Stimulated activated CD4-positive, alpha-beta T cell treated with anti-CD3 and anti-CD28 coated beads, Interleukin-2, amount 100 ng/mL, for 48 hours (primary cell): ENCODE data around the gene BBS9.
"Not testable (repeated sequence)": the region's sequence is repeated elsewhere in the genome, so short reads cannot be mapped to it uniquely, and the experiment has no call there.

Experiments used
- DNase-seq, 2 donors: peaks; one replicate each; pipeline ENCODE4 v3.0.0-alpha.2; 2020

BBS9 gene

DNA sequence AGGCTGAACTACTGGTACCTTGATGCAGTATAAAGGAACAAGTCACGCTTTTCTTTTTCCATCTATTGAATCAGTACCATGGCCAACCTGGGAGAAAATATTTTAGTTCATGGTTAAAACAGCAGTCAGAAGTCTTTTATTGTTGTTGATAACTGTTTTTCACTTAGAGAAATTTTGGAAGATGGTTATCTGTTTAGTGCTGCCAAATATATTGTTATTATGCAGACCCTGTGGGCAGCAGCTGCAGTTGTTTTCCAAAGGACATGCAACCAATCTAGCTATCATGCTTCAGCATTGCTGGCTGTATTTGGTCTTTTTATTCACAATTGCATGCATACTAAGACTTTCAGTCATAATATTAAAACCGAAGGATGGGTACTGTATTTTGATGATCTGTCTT is 169.5 kb downstream of the BBS9 start:
- DNase-seq: no peak

DNA sequence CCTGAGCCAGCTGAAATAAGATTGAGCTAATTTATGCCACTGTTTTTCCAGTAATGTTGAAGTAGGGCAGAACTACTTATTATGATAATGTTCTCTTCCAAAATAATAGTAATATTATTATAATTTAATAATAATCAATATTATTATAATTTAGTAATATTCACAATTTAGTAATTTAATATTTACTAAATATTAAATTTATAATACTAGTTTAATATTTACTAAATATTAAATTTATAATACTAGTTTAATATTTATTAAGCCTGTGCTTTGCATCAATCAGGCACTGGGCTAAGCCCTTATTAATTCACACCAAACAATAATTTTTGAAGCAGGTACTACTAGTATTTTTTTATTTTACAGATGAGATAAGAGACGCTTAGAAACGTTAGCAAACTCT is 170.1 kb downstream of the BBS9 start:
- no peak for DNase-seq

DNA sequence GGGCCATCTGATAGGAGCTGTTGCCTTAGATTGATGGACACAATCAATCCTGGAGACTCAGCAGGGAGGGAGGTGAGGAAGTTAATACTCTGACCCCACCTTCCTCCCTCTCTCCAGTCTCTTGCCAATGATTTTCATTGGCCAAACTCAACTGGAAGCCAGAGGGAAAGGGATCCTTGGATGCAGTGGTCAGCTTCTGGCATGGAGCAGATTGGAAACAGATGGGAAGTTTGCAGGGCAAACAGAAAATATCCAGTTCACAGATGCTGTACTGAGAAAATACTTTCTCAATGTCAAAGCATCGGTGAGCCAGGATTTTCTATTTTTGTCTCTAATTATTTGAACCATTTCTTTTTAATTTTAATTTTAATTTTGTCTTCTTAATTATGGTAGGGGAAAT is 170.8 kb downstream of the BBS9 start:
- no peak for DNase-seq

DNA sequence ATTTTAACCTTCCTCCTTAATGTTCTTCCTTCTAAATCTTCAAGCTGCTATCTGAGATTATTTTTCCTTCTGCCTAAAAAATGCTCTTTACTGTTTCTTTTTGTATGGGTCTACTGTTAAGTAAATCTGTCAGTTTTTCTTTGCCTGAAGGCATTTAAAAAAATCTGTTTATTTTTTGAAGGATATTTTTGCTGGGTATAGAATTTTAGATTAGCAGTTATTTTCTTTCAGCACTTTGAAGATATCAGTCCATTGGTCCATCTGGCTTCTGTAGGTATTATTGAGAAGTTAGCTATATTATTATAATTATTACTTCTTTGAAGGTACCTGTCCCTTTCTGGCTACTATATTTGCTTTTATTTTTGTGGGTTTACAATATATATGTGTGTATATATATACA is 171.4 kb downstream of the BBS9 start:
- DNase-seq: no peak

DNA sequence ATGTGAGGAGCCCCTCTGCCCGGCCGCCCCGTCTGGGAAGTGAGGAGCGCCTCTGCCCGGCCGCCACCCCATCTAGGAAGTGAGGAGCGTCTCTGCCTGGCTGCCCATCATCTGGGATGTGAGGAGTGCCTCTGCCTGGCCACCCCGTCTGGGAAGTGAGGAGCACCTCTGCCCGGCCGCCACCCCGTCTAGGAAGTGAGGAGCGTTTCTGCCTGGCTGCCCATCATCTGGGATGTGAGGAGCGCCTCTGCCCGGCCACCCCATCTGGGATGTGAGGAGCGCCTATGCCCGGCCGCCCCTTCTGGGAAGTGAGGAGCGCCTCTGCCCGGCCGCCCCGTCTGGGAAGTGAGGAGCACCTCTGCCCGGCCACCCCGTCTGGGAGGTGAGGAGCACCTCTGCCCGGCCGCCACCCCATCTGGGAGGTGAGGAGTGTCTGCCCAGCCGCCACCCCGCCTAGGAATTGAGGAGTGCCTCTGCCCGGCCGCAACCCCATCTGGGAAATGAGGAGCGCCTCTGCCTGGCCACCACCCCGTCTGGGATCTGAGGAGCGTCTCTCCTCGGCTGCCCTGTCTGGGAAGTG is 174.7 kb downstream of the BBS9 start:
- not testable (repeated sequence) for DNase-seq

DNA sequence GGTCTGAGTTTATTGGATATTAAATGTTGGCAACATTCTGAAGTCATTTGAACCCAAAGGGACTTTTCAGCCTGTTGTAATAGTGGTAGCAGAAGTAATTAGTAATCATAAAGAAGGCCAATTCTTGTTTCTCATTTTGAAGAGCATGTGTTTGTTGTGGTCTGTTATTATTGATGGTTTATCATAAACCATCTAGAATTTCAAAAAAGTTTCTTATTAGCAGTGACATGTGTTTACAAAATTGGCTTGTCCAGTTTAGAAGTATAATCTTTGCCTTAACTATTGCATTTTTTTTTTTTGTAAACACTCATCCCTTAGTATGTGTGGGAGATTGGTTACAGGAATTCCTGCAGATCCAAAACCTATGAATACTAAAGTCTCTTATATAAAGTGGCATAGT is 177.8 kb downstream of the BBS9 start:
- DNase-seq: no peak

DNA sequence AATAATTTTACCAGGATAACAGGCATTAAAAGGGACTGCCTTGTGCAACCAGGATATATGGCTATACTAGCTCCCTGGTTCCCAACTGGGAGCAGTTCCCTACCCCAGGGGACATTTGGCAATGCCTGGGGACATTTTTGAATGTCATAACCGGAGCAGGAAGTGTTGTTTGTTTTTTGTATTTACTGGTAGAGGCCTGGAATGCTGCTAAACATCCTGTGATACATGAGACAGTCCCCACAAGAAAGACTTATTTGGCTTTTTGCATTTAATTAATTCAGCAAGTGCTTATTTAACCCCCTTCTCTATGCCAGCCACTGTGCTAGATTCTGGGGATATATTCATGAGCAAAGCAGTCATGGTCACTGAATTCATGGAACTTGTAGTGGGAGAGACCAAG is 181.2 kb downstream of the BBS9 start:
- no peak for DNase-seq

DNA sequence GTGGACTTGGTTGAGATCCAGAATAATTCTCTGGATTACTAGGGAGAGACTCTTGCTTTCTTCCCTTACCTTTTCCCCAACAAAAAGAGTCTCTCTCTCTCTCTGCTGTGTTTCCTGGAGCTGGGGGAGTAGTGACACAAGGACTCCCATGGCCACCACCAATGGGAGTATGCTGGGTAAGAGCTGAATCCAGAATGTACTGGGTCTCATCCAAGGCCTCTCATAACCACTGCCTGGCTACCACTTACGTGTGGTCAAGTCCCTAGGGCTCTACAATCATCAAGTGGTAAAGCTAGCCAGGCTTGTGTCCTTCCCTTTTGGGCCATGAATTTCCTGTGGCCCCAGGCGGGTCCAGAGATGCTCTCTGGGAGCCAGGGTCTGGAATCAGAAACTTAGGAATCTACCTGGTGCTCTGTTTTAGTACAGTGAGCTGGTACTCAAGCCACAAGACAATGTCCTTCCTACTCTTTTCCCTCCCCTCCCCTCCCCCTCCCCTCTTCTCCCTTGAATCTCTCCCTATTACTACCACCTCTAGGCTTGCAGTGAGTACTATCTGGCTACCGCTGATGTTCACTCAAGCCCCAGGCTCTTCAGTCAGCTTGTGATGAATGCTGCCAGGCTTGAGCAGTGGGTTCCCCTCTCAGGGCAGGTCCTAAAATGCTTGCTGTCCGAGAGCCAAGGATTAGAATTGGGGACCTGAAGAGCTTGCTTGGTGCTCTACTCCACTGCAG is 196.6 kb downstream of the BBS9 start:
- DNase-seq: no peak

DNA sequence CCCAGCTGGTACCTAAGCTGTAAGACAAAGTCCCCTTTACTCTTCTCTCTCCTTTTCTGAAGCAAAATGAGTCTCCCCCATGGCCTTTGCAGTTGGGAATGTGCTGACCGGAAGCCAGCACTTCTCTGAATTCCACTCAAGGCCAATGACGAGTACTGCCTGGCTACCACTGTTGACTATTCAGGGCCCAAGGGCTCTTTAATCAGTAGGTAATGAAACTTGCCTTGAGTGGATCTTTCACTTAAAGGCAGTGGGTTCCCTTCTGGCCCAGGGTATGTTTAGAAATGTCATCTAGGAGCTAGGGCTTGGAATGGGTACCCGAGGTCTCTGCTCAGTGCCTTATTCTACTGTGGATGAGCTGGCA is 197.1 kb downstream of the BBS9 start:
- DNase-seq: no peak

DNA sequence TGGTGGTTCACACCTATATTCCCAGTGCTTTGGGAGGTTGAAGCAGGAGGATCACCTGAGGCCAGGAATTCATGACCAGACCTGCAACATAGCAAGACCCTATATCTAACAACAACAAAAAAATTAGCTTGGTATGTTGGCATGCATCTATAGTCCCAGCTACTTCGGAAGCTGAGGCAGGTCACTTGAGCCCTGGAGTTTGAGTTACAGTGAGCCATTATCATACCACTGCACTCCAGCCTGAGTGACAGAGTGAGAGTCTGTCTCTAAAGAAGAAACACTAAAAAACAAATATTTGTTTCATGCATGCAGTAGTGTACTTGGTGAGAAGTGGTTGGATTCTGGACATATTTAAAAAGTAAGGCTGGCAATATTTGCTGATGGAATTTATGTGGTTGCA is 198.1 kb downstream of the BBS9 start:
- no peak for DNase-seq

DNA sequence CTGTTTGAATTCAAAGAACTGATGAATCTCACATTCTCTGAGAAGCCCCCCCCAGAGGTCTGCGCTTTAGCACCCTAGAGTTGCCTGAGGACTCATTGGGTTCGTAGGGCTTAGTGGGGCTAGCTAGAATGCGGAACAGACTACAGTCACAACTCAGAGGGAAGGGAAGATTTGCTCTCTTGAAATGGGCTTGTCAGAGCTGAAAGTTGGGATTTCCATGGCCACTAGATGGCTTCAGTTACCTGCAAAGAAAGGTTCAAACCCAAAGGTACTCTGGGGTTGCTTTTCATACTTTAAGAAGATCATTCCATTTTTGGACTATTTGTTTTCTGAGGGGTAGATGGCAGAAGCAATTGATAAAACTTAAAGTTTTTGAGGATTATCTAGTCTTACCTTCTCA is 205.0 kb downstream of the BBS9 start:
- DNase-seq: no peak

DNA sequence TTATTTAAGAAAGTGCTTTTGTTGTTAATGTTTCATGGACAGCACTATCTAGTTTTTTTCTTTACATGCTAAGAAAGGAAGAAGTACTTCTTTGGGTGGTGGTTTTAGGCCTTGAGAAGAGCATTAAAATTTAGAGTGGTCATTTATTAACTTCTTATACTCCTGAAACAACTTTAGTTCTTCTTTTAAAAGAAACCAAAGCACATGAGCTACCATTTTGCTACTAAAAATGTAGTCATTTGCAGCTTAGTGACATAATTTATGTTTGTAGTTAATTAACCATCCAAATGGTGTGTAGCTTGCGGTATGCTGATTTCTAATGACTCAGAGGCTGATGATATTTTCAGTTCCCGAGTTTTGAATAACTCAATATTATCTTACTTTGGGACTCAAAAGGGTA is 207.5 kb downstream of the BBS9 start:
- no peak for DNase-seq

DNA sequence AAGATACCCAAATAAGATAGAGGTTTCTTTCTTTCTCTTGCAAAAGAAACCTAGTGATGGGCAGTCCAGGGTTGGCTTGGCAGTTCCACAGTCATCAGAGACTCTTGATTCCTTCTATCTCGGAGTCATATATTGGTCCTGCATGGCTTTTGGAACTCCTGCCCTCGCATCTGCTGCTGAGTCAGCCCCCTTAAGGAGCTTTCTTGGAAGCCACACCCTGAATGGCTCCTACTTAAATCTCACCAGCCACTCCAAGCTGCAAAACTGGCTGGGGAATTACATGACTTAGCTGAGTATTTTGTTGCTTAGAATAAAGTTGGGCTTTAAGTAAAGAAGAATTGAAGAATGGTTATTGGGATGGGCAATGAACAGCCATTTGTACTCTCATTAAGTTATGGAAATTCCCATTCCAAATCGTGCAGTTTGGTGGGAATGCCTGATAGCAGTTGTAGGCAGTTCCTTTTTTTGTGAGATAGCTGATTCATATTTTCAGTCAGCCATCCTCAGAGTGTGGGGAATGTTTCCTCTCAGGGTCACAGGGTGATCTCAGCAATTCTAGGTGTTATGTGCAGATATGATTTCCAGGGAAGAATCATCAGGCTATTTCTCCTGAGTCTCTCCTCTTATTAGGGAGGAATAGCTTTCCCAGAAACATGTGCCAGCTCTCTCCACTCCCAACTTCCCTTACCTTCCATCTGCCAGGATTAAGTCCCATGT is 209.9 kb downstream of the BBS9 start:
- DNase-seq: no peak

DNA sequence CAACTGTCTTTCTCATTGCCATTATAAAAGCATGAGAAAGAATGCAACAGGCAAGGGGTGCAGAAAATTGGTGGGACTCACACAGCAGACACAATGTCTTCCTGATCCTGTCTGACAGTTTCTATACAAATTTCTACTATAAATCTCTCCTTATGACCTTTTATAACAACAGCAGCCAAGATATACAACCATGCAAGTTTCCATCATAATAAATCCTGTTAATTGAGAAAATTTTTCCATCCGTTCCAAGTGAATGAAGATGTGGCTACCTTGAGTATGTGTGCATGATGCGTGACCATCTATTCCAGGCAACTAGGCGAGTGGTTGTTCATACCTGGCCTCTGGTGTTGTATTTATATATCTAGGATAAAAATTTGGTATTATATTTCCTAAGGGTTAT is 216.7 kb downstream of the BBS9 start:
- DNase-seq: no peak

DNA sequence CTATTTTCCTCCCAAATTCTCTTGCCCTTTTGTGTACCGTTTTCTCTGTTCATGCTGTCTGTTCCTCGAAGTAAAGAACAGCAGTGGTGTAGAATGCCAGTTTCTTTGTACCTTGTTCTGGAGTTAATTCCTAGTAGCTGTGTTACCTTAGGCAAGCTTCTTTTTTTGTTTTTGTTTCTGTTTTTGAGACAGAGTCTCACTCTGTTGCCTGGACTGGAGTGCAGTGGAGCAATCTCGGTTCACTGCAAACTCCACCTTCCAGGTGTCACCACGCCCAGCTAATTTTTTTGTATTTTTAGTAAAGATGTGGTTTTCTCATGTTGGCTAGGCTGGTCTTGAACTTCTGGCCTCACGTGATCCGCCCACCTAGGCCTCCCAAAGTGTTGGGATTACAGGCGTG is 221.2 kb downstream of the BBS9 start:
- no peak for DNase-seq

DNA sequence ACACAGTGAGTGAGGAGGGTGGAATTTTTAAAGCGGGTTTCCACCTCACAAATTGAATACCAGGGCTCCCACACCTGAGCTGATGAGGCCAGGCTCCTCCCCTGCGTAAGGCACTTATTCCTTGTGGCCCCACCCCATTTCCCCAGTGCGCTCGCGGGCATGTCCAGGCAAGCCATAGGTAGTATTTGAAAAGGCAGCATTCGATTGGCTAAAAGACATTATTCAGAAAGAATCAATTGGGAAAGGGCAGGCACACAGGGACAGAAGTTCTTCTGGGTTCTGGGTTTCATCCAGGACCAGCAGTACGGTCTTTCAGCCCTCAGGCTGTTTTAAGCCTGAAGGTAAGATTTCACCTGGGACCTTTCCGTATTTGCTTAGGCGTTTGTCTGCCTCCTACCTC is 222.3 kb downstream of the BBS9 start:
- DNase-seq: no peak

DNA sequence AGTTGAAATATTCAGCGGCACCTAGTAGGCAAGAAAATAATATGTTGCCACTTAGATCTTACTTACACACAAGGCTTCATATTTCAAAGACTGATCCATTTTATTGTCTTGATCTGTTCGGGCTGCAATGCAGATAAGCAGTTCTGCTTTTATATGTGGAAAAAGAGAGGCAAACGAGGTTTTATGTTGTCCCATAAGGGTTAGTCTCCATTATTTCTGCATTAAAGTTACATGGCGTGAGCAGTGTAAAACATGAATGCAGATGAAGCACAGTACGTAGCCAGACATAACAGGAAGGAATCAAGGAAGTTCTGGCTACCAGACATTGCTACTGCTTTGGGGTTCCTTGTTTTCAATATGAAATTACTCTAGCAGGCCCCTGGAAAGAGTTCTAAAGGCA is 224.8 kb downstream of the BBS9 start:
- DNase-seq: no peak

DNA sequence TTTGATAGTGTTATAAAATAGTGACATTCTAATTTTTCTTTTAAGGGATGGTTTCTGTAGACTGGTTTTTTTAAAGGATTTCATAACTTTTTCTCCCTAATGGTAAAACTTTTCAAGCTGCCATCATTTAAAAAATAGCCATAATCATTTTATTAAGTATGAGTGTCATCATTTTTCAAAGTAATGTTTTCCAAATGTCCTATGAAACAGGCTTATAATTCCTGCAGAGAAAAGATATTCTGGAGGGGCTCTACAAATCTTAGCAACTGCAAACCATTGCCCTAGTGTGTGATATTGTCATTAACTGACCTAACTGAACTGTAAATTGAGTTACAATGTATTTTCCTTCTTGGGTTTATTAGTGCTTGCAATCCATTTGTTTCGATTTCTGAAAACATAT is 226.0 kb downstream of the BBS9 start:
- DNase-seq: no peak

DNA sequence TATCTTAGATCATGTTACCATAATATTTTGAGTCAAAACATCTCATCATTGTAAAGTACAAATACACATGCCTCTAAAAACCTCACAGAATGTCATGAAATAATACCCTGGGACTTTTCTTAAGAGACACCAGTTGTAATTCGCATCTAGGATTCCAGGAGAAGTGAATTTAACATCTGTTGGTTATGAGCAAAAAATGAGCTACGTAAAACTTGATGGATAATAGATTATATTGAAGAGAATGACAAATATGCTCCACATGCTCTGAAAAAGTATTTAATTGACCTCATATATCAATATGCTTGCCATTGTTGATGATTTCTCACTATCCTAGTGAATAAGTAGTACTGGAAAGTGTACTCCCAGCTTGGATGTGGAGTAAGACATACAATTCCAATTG is 227.0 kb downstream of the BBS9 start:
- no peak for DNase-seq

DNA sequence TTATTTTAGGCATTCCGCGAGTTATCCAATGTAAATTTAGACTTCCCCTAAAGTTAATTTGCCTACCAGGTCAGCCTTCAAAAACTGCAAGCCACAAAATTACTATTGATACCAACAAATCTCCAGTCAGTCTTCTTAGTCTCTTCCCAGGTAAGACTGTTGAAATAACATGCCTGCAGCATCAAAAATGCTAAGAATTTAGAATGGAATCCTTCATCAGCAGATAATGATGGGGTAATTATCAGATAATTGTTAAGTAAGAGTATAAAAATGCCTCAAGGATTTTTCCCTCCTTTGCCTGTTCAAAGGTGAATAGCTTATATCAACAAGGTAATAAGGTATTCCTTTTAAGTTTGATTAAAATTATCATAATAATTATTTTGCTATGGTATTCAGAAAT is 228.5 kb downstream of the BBS9 start:
- no peak for DNase-seq

DNA sequence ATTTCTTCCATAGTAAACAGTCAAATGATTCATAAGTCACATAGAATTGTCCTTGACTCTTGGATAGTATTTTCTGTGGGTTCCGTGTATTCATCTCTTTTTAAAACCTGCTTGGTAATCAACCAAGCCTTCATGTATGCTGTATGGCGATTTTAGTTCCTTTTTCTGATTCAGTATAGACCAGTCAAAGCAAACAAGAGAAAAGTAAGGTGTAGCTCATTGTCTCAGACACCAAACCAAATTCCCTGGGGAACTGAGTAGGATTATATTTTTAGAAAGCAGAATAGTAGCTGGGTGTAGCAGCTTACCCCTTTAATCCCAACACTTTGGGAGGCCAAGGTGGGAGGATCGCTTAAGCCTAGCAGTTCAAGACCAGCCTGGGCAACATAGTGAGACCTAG is 240.5 kb downstream of the BBS9 start:
- DNase-seq: no peak

DNA sequence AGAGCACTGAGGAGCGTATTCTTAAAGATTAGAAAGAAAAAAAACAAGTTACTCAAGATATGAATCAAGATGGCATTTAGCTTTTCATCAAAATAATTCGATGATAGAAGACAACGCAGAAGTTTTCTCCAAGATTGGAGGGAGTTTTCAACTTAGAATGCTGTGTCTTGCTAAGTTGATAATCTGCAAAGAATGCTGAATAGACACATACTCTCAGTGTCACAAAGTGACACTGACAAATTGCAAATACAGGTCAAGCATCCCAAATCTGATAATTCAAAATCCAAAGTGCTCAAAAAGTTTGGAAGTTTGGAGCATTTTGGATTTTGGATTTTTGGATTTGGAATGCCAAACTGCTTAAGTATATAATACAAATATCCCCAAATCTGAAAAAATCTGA is 243.8 kb downstream of the BBS9 start:
- no peak for DNase-seq

DNA sequence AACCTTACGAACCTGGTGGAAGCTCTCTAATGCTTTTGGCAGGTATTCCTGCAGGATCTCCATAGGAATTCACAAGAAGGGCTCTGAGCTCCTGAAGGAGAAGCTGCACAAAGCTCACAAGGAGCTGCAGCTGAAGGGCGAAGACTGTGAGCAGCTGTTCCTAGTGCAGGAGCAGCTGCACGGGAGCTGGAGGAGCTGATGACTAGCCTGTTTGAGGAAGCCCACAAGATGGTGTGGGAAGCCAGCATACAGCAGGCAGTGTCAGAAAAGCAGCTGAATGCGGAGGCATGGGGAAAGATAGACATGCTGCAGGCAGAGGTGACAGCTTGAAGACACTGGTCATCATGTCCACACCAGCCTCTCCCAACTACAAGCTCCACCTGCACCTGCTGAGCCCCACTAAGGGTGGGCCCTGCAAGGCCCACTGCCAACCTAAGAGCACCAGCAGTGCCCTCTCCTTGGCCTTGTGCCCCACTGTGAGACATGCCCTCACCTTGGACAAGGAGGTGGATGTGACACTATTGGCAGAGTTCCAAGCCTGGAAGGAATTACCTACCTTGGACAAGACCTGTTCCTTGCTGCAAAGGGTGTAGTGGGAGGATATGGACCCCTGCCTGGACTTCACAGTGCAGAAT is 250.6 kb downstream of the BBS9 start:
- DNase-seq: no peak

DNA sequence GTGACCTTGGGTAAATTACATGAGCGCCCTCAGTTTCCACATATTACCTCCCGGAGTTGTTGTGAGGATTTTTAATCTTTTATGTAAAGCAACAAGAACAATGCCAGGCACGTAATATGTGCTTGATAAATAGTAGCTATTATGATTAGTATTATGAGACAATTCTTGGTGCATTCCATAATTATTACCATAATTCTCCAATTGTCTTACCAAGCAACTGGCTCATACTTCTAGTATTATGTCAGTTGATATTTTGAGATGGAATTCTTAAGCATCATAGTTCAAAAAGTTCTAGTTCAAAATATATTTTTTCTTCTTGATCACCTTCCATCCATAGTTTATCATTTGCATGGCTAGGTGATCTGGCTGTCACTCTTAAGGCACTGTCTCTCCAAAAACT is 259.0 kb downstream of the BBS9 start:
- DNase-seq: no peak
